Bronchial epithelial cell (primary cell): ENCODE results near the gene PDGFA. TPM values are rescaled to one million over a fixed set of nuclear protein-coding genes. Genes with fewer than 3 reads are reported as not detected.

Experiments used
- DNase-seq: peaks from one replicate; pipeline ENCODE4 v3.0.0-alpha.2; 2010; ENCODE audit warnings: low read depth
- FAIRE-seq: peaks from 2 replicates; lab custom pipeline; 2011; peaks lifted over from hg19 to GRCh38; lab: Jason Lieb, UNC
- H3K27me3 ChIP-seq: 2 replicates; pipeline ENCODE4 v1.5.1; 2011; ENCODE audit warnings: low read length; ENCODE audit not compliant: control insufficient read depth, insufficient read depth
- H3K36me3 ChIP-seq: 2 replicates; pipeline ENCODE4 v1.5.1; 2011; ENCODE audit warnings: low read length; ENCODE audit not compliant: control insufficient read depth, insufficient read depth
- H3K4me3 ChIP-seq: 2 replicates; pipeline ENCODE4 v1.5.1; 2011; ENCODE audit warnings: mild to moderate bottlenecking, low read depth, low read length, control low read depth
- total RNA-seq: library from RNA; depleted of rRNA; stranded (reverse); fragments of >200 nt; gene quantifications from 2 replicates; pipeline ENCODE4 v1.2.1, GENCODE V29; 2014
- TF ChIP-seq, protein P1 (sequence below): IDR thresholded peaks from 2 replicates; pipeline ENCODE4 v1.5.1; 2011; ENCODE audit warnings: mild to moderate bottlenecking, moderate library complexity, low read length, control low read depth, inconsistent platforms; ENCODE audit not compliant: insufficient read depth, severe bottlenecking

Gene PDGFA
- total RNA-seq, 1 donor from 2014 or later: 64.8 TPM

DNA sequence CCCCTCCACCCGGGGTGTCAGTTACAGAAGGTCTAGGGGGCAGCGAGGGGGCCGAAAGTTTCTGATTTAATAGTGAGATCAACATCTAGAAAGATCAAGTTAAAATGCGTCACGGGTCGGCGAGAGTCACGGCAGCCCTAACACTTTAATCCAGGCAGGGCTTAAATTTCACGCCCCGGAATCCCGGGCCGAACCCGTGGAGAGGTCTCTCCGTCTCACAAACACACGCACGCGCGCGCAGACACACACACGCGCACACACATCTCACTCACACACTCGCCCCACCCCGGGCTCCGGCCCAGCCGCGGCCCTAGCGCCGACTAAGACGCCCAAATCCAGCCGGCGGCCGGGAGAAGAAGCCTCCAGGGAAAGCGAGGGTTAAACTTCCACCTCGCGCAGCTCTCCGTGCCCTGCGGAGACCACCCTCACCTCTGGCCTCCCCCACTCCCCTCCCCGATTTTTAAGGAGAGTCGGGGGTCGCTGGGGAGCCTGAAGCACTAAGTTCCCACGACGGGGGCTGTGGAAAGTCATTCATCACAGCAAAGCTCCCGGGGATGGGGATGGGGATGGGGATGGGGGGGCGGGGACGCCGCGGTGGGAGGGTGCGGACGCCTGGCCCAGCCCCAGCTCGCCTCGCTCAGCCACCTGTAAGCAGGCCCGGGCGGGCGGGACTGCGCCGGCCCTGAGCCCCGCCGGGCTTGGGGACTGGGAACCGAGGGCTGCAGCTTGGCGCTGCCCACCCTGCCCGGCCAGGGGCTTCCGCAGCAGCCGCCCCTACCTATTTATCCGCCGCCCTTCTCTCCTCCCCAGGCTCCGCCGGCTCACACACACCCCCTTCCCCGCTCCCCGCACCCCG is 1.6 kb downstream of the PDGFA start:
- no peak for FAIRE-seq
- TF ChIP-seq, protein P1, sequence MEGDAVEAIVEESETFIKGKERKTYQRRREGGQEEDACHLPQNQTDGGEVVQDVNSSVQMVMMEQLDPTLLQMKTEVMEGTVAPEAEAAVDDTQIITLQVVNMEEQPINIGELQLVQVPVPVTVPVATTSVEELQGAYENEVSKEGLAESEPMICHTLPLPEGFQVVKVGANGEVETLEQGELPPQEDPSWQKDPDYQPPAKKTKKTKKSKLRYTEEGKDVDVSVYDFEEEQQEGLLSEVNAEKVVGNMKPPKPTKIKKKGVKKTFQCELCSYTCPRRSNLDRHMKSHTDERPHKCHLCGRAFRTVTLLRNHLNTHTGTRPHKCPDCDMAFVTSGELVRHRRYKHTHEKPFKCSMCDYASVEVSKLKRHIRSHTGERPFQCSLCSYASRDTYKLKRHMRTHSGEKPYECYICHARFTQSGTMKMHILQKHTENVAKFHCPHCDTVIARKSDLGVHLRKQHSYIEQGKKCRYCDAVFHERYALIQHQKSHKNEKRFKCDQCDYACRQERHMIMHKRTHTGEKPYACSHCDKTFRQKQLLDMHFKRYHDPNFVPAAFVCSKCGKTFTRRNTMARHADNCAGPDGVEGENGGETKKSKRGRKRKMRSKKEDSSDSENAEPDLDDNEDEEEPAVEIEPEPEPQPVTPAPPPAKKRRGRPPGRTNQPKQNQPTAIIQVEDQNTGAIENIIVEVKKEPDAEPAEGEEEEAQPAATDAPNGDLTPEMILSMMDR: no peak
- H3K4me3 ChIP-seq: peak overlapping the region; percentile 91
- H3K36me3 ChIP-seq: peaks cover 2% of the 10 kb centered on the region
- no peak for DNase-seq
- no peaks in the 10 kb centered on the region for H3K27me3 ChIP-seq

DNA sequence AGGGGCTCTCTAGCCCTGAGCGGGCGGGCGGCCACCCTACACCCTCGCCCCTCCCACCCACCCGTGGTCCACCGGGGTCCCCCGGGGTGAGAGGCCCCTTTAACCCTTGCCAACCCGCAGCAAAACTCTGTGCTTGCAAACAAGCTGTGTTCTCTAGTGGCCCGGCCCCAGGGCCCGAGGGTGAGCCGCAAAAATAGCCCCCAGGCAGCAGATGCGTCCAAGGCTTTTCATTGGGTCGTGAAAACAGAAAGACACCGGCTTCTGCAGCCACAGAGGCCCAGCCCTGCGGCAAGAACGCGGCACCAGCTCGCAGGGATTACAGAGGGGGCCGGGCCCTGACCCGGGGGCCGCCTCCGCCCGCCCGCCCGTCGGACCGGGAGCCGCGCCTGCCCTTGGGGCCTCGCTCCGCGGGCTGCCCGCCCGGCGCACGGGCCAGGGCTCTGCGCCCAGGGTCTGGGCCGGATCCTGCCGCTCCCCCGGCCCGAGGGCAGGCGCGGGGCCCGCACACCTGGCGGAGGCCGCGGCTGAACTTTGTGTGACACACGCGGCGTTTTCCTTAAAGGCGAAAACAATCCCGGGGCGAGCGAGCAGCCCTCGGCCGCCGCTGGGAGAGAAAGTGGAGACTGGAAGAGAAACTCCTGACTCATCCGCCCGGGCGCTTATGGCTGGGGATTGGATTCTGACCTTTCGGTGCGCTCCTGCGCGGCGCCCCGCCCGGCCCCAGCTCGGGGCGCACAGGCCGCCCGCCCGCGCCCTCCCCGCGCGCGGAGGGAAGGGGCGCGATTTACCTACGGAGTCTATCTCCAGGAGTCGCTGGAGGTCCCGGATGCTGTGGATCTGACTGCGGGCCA is 2.8 kb downstream of the PDGFA start:
- no peaks in the 10 kb centered on the region for H3K27me3 ChIP-seq
- FAIRE-seq (no peak), DNase-seq (peak; percentile 47)
- TF ChIP-seq, protein P1: no peak
- H3K36me3 ChIP-seq: peaks cover 3% of the 10 kb centered on the region
- peak overlapping the region; percentile 91 for H3K4me3 ChIP-seq

DNA sequence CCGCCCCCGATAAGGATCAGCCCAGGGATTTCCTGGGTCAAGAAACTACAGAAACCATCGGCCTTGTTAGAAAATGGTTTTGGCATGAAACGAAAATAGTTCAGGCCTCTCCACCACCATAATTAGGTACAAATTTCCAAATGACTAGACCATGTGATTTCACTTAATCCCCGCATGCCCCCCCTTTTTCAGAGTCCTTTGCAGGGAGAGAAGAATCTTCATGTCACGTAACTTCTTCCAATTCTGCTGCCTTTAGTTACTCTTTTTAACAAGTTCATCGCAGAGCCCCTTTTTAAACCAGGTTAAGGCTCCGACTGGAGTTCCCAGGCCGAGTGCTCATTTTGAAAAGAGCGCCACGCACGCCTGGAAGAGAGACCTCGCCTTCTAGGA is 3.4 kb downstream of the PDGFA start:
- FAIRE-seq: no peak

DNA sequence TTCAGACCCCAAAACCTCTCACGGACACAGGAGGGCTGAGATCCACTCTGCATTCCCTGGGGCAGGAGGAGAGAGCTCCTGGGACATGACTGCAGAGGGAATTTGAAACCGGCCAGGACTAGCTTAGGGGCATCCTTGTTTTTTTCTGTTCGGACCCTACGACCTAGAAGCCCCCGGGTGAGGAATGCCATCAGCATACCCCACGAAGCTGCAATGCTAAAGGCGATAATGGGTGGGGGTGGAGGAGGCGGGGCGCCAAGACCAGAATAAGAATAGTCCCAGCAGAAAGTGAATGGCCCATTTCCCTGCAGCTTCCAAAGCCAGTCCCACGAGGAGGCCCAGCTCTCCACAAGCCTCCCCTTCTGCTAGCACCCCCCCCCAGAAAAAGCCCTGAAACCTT is 4.0 kb downstream of the PDGFA start:
- Histone ChIP-seq H3K27me3 (no peaks in the 10 kb centered on the region), H3K36me3 (peaks cover 9% of the 10 kb centered on the region), H3K4me3 (no peak overlapping the region)
- DNase-seq: no peak
- TF ChIP-seq, protein P1: no peak
- no peak for FAIRE-seq

More for the DNA sequence above, 3.4 kb downstream of the PDGFA start:
- TF ChIP-seq, protein P1: no peak
- peaks cover 7% of the 10 kb centered on the region for H3K36me3 ChIP-seq
- H3K4me3 ChIP-seq: no peak overlapping the region
- no peaks in the 10 kb centered on the region for H3K27me3 ChIP-seq
- no peak for DNase-seq

DNA sequence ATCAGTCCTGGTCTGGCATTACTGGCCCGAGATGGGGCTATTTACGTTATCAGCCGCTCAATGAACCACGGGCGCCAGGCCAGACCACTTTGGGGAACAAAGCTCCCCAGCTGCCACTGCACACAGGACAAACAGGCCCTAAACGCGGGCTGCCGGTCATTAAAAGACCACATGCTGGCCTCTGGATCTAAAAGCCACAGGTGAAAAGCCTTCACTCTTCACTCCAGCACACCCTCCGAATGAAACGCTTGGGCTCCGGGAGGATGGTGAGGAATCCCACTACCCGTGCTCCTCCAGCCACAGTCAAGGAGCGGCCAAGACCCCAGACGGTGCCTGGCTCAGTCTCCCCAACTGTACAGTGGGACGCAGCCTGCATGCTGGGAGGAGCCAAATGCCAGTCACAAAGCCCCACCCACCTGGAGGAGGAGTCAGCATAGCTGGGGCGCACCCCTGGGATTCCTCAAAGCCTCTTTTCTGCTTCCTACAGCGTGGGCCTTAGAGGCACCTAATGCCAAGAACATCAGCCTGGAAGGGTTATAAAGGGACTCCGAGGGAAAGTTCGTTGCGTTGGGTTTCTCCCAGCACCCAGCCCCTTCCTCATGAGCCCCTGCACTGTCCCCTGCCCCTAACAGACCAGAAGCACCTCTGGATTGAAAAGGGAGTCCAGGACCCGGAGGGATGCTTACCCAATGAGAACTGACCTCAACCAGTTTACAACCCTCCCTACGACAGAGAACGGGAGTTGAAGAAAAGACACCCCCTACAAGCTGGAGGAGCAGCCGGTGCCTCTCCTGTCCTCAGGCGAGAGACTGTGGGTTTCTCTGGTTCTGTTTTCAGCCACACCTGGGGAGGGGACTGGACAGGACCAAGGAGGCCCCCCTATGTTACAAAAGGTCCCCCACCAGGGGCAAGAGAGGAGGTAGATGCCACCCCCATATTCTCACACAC is 4.7 kb downstream of the PDGFA start:
- DNase-seq (peak; percentile 69), FAIRE-seq (peak; percentile 60)
- Histone ChIP-seq H3K4me3 (no peak overlapping the region), H3K36me3 (peaks cover 12% of the 10 kb centered on the region), H3K27me3 (no peaks in the 10 kb centered on the region)
- TF ChIP-seq, protein P1: no peak
